Measurements from ENCODE around the gene PMEPA1.

DNA sequence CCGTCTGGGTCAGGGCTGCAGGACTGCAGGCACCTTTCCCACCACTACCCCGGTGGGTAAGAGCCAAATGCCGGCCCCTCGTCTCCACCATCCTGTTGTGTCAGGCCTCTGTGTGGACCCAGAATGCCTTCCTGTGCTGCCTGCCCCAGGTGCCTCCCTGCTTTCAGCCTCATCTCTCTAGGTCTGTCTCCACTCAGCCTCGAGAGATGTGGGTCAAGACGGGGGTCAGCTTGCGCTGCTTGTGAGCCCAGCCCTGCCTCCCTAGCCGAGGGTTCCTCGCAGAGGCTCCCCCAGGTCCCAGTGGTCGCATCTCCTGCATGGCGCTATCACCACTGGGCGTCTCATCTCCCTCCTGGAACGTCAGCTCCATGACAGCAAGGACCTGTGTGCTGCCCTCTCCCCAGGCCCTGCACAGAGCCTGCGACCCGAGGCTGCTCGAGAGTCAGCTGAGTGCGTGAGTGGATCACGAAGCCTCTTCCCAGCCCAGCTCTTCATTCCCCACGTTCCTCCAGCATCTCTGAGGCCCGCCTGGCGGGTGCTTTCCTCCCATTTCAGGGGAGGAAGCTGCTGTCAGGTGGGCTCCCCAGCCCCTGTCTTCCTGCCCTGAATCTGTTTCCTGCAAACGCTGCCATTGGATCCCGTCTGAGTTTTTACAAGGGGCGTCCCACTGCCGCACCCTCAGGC lies 50.8 kb downstream of the PMEPA1 start:
- TF ChIP-seq POLR2AphosphoS5 (IDR thresholded peaks at IDR 0.05; ENCODE audit: low read depth) = no peak
- TF ChIP-seq, protein P1, sequence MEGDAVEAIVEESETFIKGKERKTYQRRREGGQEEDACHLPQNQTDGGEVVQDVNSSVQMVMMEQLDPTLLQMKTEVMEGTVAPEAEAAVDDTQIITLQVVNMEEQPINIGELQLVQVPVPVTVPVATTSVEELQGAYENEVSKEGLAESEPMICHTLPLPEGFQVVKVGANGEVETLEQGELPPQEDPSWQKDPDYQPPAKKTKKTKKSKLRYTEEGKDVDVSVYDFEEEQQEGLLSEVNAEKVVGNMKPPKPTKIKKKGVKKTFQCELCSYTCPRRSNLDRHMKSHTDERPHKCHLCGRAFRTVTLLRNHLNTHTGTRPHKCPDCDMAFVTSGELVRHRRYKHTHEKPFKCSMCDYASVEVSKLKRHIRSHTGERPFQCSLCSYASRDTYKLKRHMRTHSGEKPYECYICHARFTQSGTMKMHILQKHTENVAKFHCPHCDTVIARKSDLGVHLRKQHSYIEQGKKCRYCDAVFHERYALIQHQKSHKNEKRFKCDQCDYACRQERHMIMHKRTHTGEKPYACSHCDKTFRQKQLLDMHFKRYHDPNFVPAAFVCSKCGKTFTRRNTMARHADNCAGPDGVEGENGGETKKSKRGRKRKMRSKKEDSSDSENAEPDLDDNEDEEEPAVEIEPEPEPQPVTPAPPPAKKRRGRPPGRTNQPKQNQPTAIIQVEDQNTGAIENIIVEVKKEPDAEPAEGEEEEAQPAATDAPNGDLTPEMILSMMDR (conservative IDR thresholded peaks at IDR 0.05; ENCODE audit: low read depth in 2 of 2) = no peak
- TF ChIP-seq, protein P2, sequence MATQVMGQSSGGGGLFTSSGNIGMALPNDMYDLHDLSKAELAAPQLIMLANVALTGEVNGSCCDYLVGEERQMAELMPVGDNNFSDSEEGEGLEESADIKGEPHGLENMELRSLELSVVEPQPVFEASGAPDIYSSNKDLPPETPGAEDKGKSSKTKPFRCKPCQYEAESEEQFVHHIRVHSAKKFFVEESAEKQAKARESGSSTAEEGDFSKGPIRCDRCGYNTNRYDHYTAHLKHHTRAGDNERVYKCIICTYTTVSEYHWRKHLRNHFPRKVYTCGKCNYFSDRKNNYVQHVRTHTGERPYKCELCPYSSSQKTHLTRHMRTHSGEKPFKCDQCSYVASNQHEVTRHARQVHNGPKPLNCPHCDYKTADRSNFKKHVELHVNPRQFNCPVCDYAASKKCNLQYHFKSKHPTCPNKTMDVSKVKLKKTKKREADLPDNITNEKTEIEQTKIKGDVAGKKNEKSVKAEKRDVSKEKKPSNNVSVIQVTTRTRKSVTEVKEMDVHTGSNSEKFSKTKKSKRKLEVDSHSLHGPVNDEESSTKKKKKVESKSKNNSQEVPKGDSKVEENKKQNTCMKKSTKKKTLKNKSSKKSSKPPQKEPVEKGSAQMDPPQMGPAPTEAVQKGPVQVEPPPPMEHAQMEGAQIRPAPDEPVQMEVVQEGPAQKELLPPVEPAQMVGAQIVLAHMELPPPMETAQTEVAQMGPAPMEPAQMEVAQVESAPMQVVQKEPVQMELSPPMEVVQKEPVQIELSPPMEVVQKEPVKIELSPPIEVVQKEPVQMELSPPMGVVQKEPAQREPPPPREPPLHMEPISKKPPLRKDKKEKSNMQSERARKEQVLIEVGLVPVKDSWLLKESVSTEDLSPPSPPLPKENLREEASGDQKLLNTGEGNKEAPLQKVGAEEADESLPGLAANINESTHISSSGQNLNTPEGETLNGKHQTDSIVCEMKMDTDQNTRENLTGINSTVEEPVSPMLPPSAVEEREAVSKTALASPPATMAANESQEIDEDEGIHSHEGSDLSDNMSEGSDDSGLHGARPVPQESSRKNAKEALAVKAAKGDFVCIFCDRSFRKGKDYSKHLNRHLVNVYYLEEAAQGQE (IDR thresholded peaks at IDR 0.05; ENCODE audit: unreplicated experiment) = no peak
- no peak for TF ChIP-seq EZH2 (IDR thresholded peaks at IDR 0.05; ENCODE audit: low read depth, unreplicated experiment)
- TF ChIP-seq CREB1 (CRISPR knock-in tag; IDR thresholded peaks at IDR 0.05; ENCODE audit: low read depth) = no peak
- no peak for TF ChIP-seq ZNF114 (CRISPR knock-in tag; IDR thresholded peaks at IDR 0.05)
- no peak for TF ChIP-seq EZH2phosphoT487 (IDR thresholded peaks at IDR 0.05; ENCODE audit: unreplicated experiment)
- TF ChIP-seq, protein P3, sequence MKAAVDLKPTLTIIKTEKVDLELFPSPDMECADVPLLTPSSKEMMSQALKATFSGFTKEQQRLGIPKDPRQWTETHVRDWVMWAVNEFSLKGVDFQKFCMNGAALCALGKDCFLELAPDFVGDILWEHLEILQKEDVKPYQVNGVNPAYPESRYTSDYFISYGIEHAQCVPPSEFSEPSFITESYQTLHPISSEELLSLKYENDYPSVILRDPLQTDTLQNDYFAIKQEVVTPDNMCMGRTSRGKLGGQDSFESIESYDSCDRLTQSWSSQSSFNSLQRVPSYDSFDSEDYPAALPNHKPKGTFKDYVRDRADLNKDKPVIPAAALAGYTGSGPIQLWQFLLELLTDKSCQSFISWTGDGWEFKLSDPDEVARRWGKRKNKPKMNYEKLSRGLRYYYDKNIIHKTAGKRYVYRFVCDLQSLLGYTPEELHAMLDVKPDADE (IDR thresholded peaks at IDR 0.05) = no peak
- TF ChIP-seq JUNB (IDR thresholded peaks at IDR 0.05; ENCODE audit: unreplicated experiment) = no peak
- TF ChIP-seq STAT1 (IDR thresholded peaks at IDR 0.05; ENCODE audit: unreplicated experiment) = no peak

All from GM23338 (cell line).